ENCODE data around the gene ADNP.

ADNP gene

GRCh38 chr20:50844430-50845100 lies 86.7 kb downstream of the ADNP start:
- no peak for DNase-seq

- no peak for DNase-seq
Measured at GRCh38 chr20:50843331-50844276, 87.6 kb downstream of the ADNP start.

- no peak for DNase-seq
Measured at GRCh38 chr20:50842821-50843220, 88.4 kb downstream of the ADNP start.
